ENCODE measurements around the gene RBPJL.

RBPJL gene

DNA sequence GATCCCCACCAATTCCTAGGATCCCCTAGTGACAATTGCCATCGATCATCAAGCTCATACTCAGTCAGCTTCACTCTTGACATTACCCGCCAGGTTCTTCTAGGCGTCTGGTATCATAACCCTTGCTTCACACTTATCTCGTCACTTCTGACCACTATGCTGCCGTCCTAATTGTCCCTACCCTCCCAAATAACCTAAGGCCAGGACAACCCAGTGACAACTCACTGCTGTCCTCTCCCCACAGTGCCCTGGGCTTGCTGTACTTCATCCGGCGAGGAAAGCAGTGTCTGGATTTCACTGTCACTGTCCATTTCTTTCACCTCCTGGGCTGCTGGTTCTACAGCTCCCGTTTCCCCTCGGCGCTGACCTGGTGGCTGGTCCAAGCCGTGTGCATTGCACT, 60.0 kb downstream of the RBPJL start:
- peaks cover 34% of the 10 kb centered on the region for H3K4me1 Mint-ChIP-seq
- H3K9me3 Mint-ChIP-seq: no peaks in the 10 kb centered on the region
- no peak overlapping the region for H3K4me3 Mint-ChIP-seq
- no peaks in the 10 kb centered on the region for H3K27me3 Mint-ChIP-seq (ENCODE audit: low read depth, poor library complexity)
- TF ChIP-seq, protein P1, sequence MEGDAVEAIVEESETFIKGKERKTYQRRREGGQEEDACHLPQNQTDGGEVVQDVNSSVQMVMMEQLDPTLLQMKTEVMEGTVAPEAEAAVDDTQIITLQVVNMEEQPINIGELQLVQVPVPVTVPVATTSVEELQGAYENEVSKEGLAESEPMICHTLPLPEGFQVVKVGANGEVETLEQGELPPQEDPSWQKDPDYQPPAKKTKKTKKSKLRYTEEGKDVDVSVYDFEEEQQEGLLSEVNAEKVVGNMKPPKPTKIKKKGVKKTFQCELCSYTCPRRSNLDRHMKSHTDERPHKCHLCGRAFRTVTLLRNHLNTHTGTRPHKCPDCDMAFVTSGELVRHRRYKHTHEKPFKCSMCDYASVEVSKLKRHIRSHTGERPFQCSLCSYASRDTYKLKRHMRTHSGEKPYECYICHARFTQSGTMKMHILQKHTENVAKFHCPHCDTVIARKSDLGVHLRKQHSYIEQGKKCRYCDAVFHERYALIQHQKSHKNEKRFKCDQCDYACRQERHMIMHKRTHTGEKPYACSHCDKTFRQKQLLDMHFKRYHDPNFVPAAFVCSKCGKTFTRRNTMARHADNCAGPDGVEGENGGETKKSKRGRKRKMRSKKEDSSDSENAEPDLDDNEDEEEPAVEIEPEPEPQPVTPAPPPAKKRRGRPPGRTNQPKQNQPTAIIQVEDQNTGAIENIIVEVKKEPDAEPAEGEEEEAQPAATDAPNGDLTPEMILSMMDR (IDR thresholded peaks at IDR 0.05): no peak
- H3K36me3 Mint-ChIP-seq (ENCODE audit: low read depth): peaks cover 25% of the 10 kb centered on the region
- H3K27ac Mint-ChIP-seq: no peak overlapping the region
- no peak for DNase-seq

DNA sequence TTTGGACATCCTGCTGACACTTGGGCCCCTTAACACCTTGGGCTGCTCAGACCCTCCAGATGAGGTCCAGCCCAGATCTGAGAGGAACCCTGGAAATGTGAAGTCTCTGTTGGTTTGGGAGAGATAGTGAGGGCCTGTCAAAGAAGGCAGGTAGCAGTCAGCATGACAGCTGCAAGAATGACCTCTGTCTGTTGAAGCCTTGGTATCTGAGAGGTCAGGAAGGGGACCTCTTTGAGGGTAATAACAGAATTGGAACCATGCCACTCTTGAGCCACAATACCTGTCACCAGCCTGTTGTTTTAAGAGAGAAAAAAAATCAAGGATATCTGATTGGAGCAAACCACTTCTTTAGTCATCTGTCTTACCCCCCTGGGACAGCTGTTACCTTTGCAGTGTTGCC, 60.5 kb downstream of the RBPJL start:
- peaks cover 34% of the 10 kb centered on the region for H3K4me1 Mint-ChIP-seq
- H3K27me3 Mint-ChIP-seq (ENCODE audit: low read depth, poor library complexity): peaks cover under 1% of the 10 kb centered on the region
- H3K27ac Mint-ChIP-seq: no peak overlapping the region
- TF ChIP-seq, protein P1 (IDR thresholded peaks at IDR 0.05): no peak
- peaks cover 25% of the 10 kb centered on the region for H3K36me3 Mint-ChIP-seq (ENCODE audit: low read depth)
- H3K9me3 Mint-ChIP-seq: no peaks in the 10 kb centered on the region
- no peak for DNase-seq
- no peak overlapping the region for H3K4me3 Mint-ChIP-seq

Data from nephron progenitor cell (in vitro differentiated cells).